Daoy (cell line): Measurements from ENCODE around the gene IRX5. TPM values are rescaled to one million over a fixed set of nuclear protein-coding genes. Genes with fewer than 3 reads are reported as not detected.

Experiments
- DNase-seq: peaks from one replicate; pipeline ENCODE4 v3.0.0-alpha.2; 2015; ENCODE audit warnings: low read depth
- total RNA-seq: library from RNA; depleted of rRNA; stranded (reverse); fragments of >200 nt; shearing (Covaris generic); gene quantifications from 2 replicates; pipeline ENCODE4 v1.2.3, GENCODE V29; 2014

Gene IRX5
- total RNA-seq, 1 experiment from 2014 or later, result 3.6 TPM

- DNase-seq, result peak; percentile 20
Measured at GRCh38 chr16:54952195-54952594, 21.5 kb downstream of the IRX5 start.

DNA sequence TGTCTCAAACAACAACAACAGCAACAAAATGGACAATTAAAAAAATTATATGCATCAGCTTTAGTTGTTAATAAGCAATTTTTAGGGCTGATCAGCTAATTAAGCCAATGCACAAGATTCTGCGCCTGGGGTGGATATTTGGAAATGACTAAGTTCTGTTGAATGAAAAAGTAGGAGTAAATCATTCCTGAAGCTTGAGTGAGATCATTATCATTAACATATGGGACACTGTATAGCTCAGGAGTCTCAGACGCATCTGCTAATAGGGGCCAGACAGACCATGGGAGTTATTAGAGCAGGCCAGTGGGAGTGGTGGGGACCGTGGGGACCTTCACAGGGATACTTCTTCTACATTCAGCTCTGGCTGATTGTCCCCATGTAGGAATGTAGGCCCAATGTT is 22.8 kb downstream of the IRX5 start:
- no peak for DNase-seq

DNA sequence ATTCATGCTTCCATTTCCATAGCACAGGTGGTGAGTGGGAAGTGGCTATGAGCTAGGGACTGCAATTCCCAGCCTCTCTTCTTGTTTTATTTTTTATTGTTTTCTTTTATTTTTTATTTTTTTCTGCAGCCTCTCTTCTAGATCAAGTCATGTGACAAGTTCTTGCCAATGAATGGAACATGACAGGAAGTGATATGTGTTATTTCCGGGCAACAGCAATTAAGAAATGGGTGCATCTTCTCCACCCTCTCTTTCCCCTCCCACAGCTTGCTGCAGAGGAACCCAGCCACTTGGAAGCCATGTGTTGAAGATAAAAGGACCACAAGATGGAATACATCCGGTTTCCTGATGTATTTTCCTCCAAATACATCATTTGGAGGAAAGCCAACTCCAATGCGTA is 23.6 kb downstream of the IRX5 start:
- no peak for DNase-seq

GRCh38 chr16:54955757-54956156 is 25.1 kb downstream of the IRX5 start:
- DNase-seq, result no peak

DNA sequence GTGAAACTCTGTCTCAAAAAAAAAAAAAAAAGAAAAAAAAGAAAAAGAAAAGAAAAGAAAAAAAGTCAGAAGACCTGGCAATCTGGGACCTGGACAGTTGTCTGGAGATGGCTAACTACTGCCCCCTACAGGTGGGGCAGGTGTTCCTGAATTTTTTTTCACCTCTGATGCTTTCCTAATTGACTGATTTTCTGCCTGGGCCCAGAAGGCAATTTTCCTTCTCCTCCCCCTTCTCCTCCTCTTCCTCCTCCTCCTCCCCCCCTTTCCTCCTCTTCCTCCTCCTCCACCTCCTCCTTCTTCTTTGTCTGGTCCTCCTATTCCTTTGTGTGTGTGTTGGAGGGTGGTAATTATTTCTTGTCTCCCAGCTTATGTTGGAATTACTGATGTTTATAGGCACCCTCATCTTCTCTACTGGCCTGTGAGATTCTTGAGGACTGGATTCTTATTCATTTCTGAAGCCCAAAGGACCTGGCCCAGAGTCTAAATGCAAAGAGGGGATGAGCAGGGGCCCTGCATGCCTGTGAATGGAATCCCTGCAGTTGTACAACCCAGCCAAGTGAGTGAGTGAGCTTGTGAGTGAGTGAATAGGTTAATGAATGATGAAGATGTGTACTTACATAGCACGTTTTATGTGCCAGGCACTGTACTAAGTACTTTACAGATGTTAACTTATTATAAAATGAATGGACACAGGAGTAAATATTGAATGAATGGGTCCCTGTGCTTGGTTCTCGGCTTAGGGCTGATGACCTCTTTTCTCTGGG is 26.9 kb downstream of the IRX5 start:
- peak; percentile 40 for DNase-seq

GRCh38 chr16:54962045-54962444 is 31.4 kb downstream of the IRX5 start:
- DNase-seq, result no peak

DNA sequence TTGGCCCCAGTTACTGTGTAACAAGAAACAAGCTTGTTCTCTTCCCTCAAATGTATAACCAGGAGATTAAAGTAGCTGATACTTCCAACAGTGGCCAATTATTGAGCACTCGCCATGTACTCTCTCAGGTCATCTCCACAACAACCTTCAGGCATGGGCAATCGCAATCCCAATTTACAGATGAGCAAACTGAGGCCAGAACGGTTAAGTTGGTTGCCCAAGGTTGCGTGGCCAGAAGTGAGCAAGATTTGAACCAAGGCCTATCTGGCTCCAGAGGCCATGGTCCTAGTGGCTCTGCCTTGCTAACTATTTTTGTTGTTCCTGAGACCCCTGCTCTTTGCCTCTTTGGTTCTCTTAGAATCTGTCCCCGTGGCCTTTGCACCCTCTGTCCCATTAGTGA is 33.6 kb downstream of the IRX5 start:
- DNase-seq, result no peak

- DNase-seq, result no peak
Measured at GRCh38 chr16:54965464-54965863, 34.8 kb downstream of the IRX5 start.

GRCh38 chr16:54968011-54968410 is 37.3 kb downstream of the IRX5 start:
- no peak for DNase-seq

DNA sequence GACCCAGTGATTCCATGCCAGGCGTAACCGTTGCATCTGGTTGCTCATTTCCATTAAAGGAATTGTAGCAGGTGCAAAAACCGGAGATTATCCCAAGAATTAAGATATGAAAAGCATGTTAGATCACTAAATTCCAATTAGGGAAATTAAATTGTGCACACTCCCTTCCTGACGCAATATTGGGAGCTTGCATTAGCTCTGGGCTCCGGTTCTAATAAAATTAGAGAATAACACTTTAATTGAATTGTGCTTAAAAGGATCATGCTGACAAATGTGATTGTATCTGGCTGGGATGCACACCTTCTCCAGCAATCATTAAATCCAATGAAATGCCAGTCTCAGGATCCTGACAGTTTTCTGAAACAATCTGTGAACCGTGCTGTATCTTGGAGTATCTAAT is 38.1 kb downstream of the IRX5 start:
- DNase-seq, result no peak

DNA sequence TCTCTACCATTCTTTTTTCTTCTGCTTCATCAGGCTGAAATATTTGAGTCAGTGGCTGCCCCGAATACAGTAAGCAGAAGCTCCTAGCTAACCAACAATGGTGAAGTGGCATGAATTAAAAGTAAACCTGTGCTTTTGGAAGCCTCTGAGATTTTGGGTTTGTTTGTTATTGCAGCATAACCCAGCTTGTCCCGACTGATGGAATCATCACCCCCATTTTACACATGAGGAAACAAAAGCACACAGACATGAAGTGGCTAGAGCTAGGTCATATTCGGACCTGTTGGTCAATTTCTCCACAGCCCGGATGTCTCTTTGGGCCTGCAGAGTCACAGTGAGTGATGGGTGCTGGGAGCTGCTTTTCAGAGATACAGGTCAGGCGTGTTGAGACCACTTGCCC is 39.4 kb downstream of the IRX5 start:
- DNase-seq, result no peak

DNA sequence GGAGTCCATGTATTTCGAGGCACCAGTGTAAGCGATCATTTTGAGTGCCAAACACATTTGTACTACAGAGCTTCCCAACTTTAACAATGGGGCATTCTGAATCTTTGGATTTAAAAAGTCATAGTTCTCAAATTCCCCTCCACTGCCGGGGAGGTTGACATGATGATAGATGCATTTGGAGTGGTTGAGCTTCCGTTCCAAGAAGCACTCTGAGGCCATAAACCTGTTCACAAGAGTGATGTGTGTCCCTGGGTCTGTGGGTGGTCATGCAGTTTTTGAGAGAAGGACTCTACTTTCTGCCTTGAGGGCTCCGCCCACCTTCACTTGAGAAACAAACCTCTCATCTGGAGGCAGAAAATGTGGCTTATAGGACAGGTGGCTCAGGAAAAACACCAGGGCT is 43.7 kb downstream of the IRX5 start:
- no peak for DNase-seq

- no peak for DNase-seq
Measured at GRCh38 chr16:54976651-54977200, 46.1 kb downstream of the IRX5 start.

GRCh38 chr16:54977211-54977610 is 46.5 kb downstream of the IRX5 start:
- no peak for DNase-seq

DNA sequence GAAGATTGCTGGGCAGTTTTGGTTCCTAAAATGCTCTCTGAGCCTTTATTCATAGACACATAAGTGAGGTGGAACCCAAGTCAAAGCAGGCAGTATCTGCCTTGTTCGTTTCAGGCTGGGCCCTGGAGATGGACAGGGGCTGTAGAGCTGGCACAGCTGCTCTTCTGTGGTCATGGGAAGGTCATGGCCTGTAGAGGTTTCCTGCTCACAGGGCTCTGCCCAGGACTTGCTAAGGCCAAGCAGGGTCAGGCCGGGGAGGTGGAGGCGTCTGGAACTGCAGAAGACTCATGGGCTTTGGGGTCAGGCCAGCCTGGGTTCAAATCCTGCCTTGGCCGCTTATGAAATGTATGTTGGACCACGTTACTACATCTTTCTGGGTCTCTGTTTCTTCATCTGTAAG is 50.2 kb downstream of the IRX5 start:
- DNase-seq, result no peak
